ENCODE results near the gene MYL12B. TPM values are rescaled to one million over a fixed set of nuclear protein-coding genes. Genes with fewer than 3 reads are reported as not detected.
A peak's percentile ranks its signal among the peaks of the same experiment; 100 is the strongest.

MYL12B gene
- polyA plus RNA-seq, 4 donors = 431 to 1,249 (median 885) TPM

- H3K4me3 ChIP-seq (ENCODE audit: low read depth in 1 of 3, low read length in 3 of 3) = peak overlapping the region in 1 of 3 donors; percentile 80
- peaks cover 0 to 15% (median 3%) of the 10 kb centered on the region in 3 donors for H3K4me1 ChIP-seq (ENCODE audit: control insufficient read depth in 3 of 3, insufficient read depth in 2 of 3, low read depth in 1 of 3, low read length in 2 of 3)
- 36 to 54% (median 52%) methylated on average over 1 of the region's 1 CpG for WGBS, 3 donors
- FAIRE-seq (no peak), DNase-seq (no peak)
- H3K27ac ChIP-seq (ENCODE audit: low read depth in 1 of 3, low read length in 2 of 3) = no peak overlapping the region
- H3K36me3 ChIP-seq (ENCODE audit: control insufficient read depth in 3 of 3, insufficient read depth in 2 of 3, low read depth in 1 of 3, low read length in 3 of 3) = peaks cover 0 to 5% (median 0%) of the 10 kb centered on the region in 3 donors
- no peaks in the 10 kb centered on the region for H3K27me3 ChIP-seq (ENCODE audit: control insufficient read depth in 3 of 3, insufficient read depth in 3 of 3, low read length in 3 of 3)
- peaks cover 0 to 23% of the 10 kb centered on the region in 2 donors for H3K9me3 ChIP-seq (ENCODE audit: control insufficient read depth in 2 of 2, insufficient read depth in 1 of 2, low read depth in 1 of 2, low read length in 1 of 2)
Observed at GRCh38 chr18:3245185-3245564, 16.8 kb upstream of the MYL12B start.

DNA sequence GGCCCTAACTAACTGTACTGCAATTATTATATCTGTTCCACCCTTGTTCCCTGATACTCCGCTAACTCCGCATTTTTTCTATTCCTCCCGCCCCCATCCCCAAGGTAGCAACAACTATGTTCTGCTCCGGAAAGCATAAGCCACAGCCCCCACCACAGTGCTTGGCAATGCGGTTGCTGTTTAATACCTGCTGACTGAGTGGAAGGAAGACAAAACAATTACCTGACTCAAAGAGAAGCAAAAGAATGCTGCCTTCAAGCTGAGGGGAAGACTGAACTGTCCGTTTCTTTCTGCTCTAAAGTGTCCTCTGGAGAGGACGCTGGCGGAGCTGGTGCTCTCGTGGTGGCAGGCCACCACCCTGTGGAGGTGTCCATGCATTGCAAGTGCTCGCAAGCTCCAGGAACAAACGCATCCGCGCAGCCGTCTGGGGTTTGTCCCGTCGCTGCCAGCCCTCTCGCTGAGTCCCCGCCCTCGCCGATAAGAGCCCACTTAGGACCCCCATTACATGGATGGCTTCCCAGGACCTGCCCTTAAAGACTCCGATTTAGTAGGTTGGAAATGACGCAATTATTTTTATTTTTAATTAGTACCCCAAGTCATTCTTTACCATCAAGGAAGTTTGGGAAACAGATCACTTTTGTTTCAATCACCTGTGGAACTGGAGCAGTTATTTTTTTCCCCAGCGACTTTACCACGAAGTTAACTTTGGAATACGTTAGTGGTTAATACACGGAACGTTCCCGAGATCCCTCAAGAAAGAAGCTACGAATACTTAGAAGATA, 15.9 kb upstream of the MYL12B start:
- no peak for FAIRE-seq
- H3K4me1 ChIP-seq (ENCODE audit: control insufficient read depth in 3 of 3, insufficient read depth in 2 of 3, low read depth in 1 of 3, low read length in 2 of 3) = peaks cover 0 to 15% (median 8%) of the 10 kb centered on the region in 3 donors

DNA sequence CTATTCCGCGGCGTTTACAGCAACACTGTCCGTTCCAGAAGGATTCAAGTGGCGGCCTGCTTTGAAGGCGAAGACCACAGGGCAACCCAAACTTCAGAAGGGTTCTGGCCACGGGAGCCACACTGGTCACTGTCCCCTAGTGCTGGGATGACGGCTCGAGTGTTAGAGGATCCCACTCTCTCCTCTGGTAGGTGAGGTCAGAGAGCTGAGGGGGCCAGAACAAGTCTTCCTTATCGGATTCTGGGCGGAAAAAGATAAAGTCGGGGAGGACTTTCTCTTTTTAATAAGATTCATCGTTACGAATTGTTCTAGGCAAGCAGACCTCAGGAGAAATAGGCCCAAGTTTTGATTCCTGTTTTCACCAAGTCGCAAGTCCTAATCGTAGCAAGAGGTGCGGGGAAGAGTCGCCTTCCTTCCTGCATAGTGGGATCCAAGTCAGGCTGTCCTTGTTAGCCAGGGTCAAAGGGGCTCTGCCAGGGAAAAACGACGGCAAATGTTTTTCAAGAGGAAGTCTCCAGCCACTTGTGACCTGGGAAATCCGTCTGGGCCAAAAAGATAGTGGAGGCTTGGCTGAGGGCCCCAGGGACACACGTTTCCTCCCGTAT, 15.2 kb upstream of the MYL12B start:
- Histone ChIP-seq H3K9me3 (ENCODE audit: control insufficient read depth in 2 of 2, insufficient read depth in 1 of 2, low read depth in 1 of 2, low read length in 1 of 2) (peaks cover 0 to 15% of the 10 kb centered on the region in 2 donors), H3K36me3 (ENCODE audit: control insufficient read depth in 3 of 3, insufficient read depth in 2 of 3, low read depth in 1 of 3, low read length in 3 of 3) (peaks cover 0 to 5% (median 0%) of the 10 kb centered on the region in 3 donors), H3K27me3 (ENCODE audit: control insufficient read depth in 3 of 3, insufficient read depth in 3 of 3, low read length in 3 of 3) (no peaks in the 10 kb centered on the region), H3K4me1 (ENCODE audit: control insufficient read depth in 3 of 3, insufficient read depth in 2 of 3, low read depth in 1 of 3, low read length in 2 of 3) (peaks cover 0 to 15% (median 8%) of the 10 kb centered on the region in 3 donors), H3K27ac (ENCODE audit: low read depth in 1 of 3, low read length in 2 of 3) (peak overlapping the region; percentile 94 to 100 (median 99)), H3K4me3 (ENCODE audit: low read depth in 1 of 3, low read length in 3 of 3) (peak overlapping the region; percentile 80 to 100 (median 83))
- 26 to 38% (median 30%) methylated on average over 23 of the region's 23 CpGs for WGBS, 3 donors
- FAIRE-seq (no peak), DNase-seq (peak in 1 of 2 donors; percentile 64)

More for the DNA sequence above, 15.9 kb upstream of the MYL12B start:
- DNase-seq = peak; percentile 92 to 95
- H3K9me3 ChIP-seq (ENCODE audit: control insufficient read depth in 2 of 2, insufficient read depth in 1 of 2, low read depth in 1 of 2, low read length in 1 of 2) = peaks cover 0 to 22% of the 10 kb centered on the region in 2 donors
- no peaks in the 10 kb centered on the region for H3K27me3 ChIP-seq (ENCODE audit: control insufficient read depth in 3 of 3, insufficient read depth in 3 of 3, low read length in 3 of 3)
- H3K27ac ChIP-seq (ENCODE audit: low read depth in 1 of 3, low read length in 2 of 3) = peak overlapping the region; percentile 94 to 100 (median 99)
- peaks cover 0 to 5% (median 0%) of the 10 kb centered on the region in 3 donors for H3K36me3 ChIP-seq (ENCODE audit: control insufficient read depth in 3 of 3, insufficient read depth in 2 of 3, low read depth in 1 of 3, low read length in 3 of 3)
- H3K4me3 ChIP-seq (ENCODE audit: low read depth in 1 of 3, low read length in 3 of 3) = peak overlapping the region; percentile 22 to 83 (median 80)
- 6 to 12% (median 8%) methylated on average over 29 of the region's 29 CpGs for WGBS, 3 donors

GRCh38 chr18:3247240-3248061, 14.5 kb upstream of the MYL12B start, which contains the start of gene MYL12A:
Gene MYL12A, plus strand, starts transcription at chr18:3247801. Its CDS starts 5,447 bp downstream, at chr18:3253248.
- FAIRE-seq (no peak), DNase-seq (peak; percentile 98 to 99)
- Histone ChIP-seq H3K27me3 (ENCODE audit: control insufficient read depth in 3 of 3, insufficient read depth in 3 of 3, low read length in 3 of 3) (no peaks in the 10 kb centered on the region), H3K9me3 (ENCODE audit: control insufficient read depth in 2 of 2, insufficient read depth in 1 of 2, low read depth in 1 of 2, low read length in 1 of 2) (peaks cover 0 to 8% of the 10 kb centered on the region in 2 donors), H3K4me1 (ENCODE audit: control insufficient read depth in 3 of 3, insufficient read depth in 2 of 3, low read depth in 1 of 3, low read length in 2 of 3) (peaks cover 2 to 15% (median 8%) of the 10 kb centered on the region in 3 donors), H3K36me3 (ENCODE audit: control insufficient read depth in 3 of 3, insufficient read depth in 2 of 3, low read depth in 1 of 3, low read length in 3 of 3) (peaks cover 0 to 5% (median 0%) of the 10 kb centered on the region in 3 donors), H3K4me3 (ENCODE audit: low read depth in 1 of 3, low read length in 3 of 3) (peak within 1 kb of the TSS; percentile 80 to 100 (median 83)), H3K27ac (ENCODE audit: low read depth in 1 of 3, low read length in 2 of 3) (peak within 1 kb of the TSS; percentile 94 to 100 (median 99))
- 0% methylated on average over 65 of the region's 65 CpGs for WGBS, 3 donors

DNA sequence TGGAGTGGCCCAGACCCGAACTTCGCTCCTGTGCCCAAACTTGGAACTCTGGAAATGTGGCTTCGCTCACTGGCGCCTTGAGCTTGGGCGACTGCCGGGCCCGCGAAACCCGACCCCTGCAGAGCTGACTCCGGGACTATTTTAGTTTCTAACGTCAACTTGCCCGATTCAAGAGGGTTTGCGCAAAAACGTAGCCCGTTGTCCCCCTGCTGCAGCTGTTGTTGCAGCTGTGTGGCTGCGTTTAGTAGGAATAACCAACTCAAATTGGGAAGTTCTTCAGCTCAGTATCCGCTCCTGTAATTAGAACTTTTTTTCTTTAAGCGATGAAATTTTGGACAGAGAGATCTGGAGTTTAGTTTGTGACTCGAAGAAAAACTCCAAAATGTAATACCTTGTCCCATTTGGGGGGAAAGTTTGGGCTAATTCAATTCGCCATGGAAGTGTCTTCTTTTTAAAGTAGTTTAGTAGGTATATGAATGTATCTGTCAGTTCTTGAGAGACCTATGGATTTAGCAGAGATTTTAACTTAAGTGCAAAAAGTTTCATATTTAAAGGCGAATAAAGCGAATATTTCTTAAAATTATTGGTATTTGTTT, 13.8 kb upstream of the MYL12B start:
- Histone ChIP-seq H3K27ac (ENCODE audit: low read depth in 1 of 3, low read length in 2 of 3) (peak overlapping the region; percentile 94 to 100 (median 99)), H3K4me1 (ENCODE audit: control insufficient read depth in 3 of 3, insufficient read depth in 2 of 3, low read depth in 1 of 3, low read length in 2 of 3) (peaks cover 2 to 15% (median 8%) of the 10 kb centered on the region in 3 donors), H3K4me3 (ENCODE audit: low read depth in 1 of 3, low read length in 3 of 3) (peak overlapping the region; percentile 80 to 100 (median 83)), H3K9me3 (ENCODE audit: control insufficient read depth in 2 of 2, insufficient read depth in 1 of 2, low read depth in 1 of 2, low read length in 1 of 2) (peaks cover 0 to 7% of the 10 kb centered on the region in 2 donors), H3K36me3 (ENCODE audit: control insufficient read depth in 3 of 3, insufficient read depth in 2 of 3, low read depth in 1 of 3, low read length in 3 of 3) (peaks cover 0 to 5% (median 1%) of the 10 kb centered on the region in 3 donors), H3K27me3 (ENCODE audit: control insufficient read depth in 3 of 3, insufficient read depth in 3 of 3, low read length in 3 of 3) (no peaks in the 10 kb centered on the region)
- FAIRE-seq (no peak), DNase-seq (no peak)
- WGBS, 3 donors = 0% methylated on average over 22 of the region's 22 CpGs

DNA sequence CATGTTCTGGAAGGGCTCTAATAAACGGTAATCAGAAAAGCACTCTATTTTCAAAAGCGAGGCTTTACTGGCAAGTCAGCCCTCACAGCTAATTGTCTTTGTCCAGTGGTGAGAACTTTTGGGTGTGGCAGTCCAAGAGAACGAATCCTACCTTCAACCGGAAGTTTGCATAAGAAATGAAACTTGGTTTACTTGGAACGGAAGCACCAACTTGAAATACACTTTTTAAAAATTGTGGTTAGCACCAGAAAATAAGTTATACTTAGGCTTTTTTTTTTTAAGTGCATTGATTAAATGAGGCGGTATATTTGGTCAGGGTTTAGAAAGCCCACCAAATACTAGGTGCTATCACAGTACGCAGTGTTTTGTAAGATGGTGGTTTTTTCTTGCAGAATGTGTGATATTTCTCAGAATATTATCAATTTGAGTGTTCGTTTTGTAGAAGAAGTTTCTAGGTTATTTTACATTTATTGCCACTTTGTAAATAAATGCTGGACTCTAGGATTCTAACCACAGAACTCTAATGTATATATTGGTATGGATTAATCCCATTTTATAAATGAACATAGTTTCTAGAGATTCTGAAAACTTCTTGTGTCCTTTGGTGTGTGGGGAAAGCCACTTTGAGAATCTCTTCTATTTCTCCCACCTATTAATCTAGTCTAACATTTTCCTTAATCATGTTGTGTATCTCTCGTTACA, 13.1 kb upstream of the MYL12B start:
- H3K36me3 ChIP-seq (ENCODE audit: control insufficient read depth in 3 of 3, insufficient read depth in 2 of 3, low read depth in 1 of 3, low read length in 3 of 3) = peaks cover 2 to 7% (median 2%) of the 10 kb centered on the region in 3 donors
- 5 to 6% (median 5%) methylated on average over 9 of the region's 9 CpGs for WGBS, 3 donors
- H3K27me3 ChIP-seq (ENCODE audit: control insufficient read depth in 3 of 3, insufficient read depth in 3 of 3, low read length in 3 of 3) = no peaks in the 10 kb centered on the region
- peak overlapping the region; percentile 56 to 83 (median 80) for H3K4me3 ChIP-seq (ENCODE audit: low read depth in 1 of 3, low read length in 3 of 3)
- H3K4me1 ChIP-seq (ENCODE audit: control insufficient read depth in 3 of 3, insufficient read depth in 2 of 3, low read depth in 1 of 3, low read length in 2 of 3) = peaks cover 2 to 15% (median 8%) of the 10 kb centered on the region in 3 donors
- FAIRE-seq (no peak), DNase-seq (peak; percentile 85 to 92)
- peak overlapping the region; percentile 94 to 100 (median 99) for H3K27ac ChIP-seq (ENCODE audit: low read depth in 1 of 3, low read length in 2 of 3)
- peaks cover 0 to 7% of the 10 kb centered on the region in 2 donors for H3K9me3 ChIP-seq (ENCODE audit: control insufficient read depth in 2 of 2, insufficient read depth in 1 of 2, low read depth in 1 of 2, low read length in 1 of 2)

DNA sequence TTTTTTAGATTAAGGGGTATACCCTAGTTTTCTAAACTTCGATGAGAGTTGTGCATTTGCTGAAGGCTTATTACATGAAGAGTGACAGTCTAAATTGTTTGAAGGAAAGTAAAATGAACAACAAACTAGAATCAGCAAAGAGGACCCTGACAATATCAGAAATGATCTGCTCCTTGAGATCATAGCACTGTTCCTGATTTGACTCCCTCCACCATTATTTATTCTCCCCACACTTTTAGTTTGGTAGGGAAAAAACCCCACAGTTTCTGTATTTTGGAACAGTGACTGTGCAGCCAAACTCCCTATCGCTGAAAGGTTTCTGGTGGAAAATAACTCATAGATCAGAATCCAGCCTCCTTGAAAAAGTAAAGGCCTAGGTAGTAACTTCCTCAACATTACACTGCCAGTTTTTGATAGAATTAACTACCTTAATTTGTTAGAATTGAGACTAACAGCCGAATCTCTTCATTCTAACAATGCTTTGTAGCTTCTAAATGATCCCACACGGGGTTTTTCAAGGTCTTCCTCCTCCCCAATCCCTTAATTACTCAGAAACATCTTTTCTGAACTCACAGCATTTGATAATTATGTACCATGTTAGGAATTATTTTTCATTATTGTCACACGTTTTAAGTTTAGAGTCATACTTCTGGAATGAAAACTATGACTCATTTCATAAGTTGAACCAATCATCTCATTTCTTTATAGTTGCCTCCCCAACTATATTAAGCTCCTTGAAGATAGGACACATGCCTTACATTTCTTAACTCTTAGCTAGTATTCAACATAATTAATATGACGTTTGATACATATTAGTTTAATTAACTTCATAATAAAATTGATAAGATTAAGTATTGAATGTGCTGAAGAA, 11.5 kb upstream of the MYL12B start:
- Histone ChIP-seq H3K27me3 (ENCODE audit: control insufficient read depth in 3 of 3, insufficient read depth in 3 of 3, low read length in 3 of 3) (no peaks in the 10 kb centered on the region), H3K4me3 (ENCODE audit: low read depth in 1 of 3, low read length in 3 of 3) (no peak overlapping the region), H3K4me1 (ENCODE audit: control insufficient read depth in 3 of 3, insufficient read depth in 2 of 3, low read depth in 1 of 3, low read length in 2 of 3) (peaks cover 2 to 12% (median 8%) of the 10 kb centered on the region in 3 donors), H3K36me3 (ENCODE audit: control insufficient read depth in 3 of 3, insufficient read depth in 2 of 3, low read depth in 1 of 3, low read length in 3 of 3) (peaks cover 2 to 14% (median 12%) of the 10 kb centered on the region in 3 donors), H3K9me3 (ENCODE audit: control insufficient read depth in 2 of 2, insufficient read depth in 1 of 2, low read depth in 1 of 2, low read length in 1 of 2) (peaks cover 0 to 7% of the 10 kb centered on the region in 2 donors), H3K27ac (ENCODE audit: low read depth in 1 of 3, low read length in 2 of 3) (peak overlapping the region in 2 of 3 donors; percentile 8 to 82)
- 24 to 30% (median 27%) methylated on average over 6 of the region's 6 CpGs for WGBS, 3 donors
- DNase-seq (peak in 1 of 2 donors; percentile 41), FAIRE-seq (no peak)

Measured in small intestine (tissue), 7 donors.